SH-SY5Y (cell line): ENCODE data around the gene GH2.
"Not testable (repeated sequence)": the region's sequence is repeated elsewhere in the genome, so short reads cannot be mapped to it uniquely, and the experiment has no call there.

ENCODE experiments used
- GATA2 ChIP-seq: IDR thresholded peaks from 2 replicates; pipeline ENCODE4 v1.6.1; 2011; ENCODE audit warnings: mild to moderate bottlenecking, low read depth, low read length
- GATA3 ChIP-seq: IDR thresholded peaks from 2 replicates; pipeline ENCODE4 v1.6.1; 2011; ENCODE audit warnings: low read depth, mild to moderate bottlenecking, low read length, moderate library complexity

The GH2 gene

GRCh38 chr17:63916566-63917185 lies 34.9 kb upstream of the GH2 start:
- TF ChIP-seq GATA3 = no peak
- TF ChIP-seq GATA2 = no peak

- TF ChIP-seq GATA3 (no peak), GATA2 (no peak)
These were observed 32.7 kb upstream of the GH2 start for GRCh38 chr17:63914471-63914870.

GRCh38 chr17:63911657-63912100 lies 29.9 kb upstream of the GH2 start:
- TF ChIP-seq GATA2 = no peak
- no peak for TF ChIP-seq GATA3

GRCh38 chr17:63911041-63911635 lies 29.4 kb upstream of the GH2 start, which contains the start of gene CSHL1:
TSS of gene CSHL1 (minus strand) at chr17:63911258. CDS start at chr17:63911196, 62 bp downstream.
- TF ChIP-seq GATA3 (no peak), GATA2 (no peak)

DNA sequence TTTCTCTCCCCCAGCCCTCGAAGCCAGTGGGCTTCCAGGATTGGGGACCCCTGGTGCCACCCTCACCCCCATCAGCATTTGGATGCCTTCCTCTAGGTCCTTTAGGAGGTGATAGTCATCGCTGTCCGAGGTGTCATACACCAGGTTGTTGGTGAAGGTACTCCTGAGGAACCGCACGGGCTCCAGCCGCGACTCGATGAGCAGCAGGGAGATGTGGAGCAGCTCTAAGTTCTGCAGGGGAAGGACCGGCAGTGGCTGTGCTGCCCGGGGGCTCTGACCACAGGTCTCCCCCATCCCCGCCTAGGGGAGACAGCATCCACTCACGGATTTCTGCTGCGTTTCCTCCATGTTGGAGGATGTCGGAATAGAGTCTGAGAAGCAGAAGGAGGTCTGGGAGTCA lies 28.4 kb upstream of the GH2 start:
- TF ChIP-seq GATA2 = no peak
- TF ChIP-seq GATA3 = no peak

DNA sequence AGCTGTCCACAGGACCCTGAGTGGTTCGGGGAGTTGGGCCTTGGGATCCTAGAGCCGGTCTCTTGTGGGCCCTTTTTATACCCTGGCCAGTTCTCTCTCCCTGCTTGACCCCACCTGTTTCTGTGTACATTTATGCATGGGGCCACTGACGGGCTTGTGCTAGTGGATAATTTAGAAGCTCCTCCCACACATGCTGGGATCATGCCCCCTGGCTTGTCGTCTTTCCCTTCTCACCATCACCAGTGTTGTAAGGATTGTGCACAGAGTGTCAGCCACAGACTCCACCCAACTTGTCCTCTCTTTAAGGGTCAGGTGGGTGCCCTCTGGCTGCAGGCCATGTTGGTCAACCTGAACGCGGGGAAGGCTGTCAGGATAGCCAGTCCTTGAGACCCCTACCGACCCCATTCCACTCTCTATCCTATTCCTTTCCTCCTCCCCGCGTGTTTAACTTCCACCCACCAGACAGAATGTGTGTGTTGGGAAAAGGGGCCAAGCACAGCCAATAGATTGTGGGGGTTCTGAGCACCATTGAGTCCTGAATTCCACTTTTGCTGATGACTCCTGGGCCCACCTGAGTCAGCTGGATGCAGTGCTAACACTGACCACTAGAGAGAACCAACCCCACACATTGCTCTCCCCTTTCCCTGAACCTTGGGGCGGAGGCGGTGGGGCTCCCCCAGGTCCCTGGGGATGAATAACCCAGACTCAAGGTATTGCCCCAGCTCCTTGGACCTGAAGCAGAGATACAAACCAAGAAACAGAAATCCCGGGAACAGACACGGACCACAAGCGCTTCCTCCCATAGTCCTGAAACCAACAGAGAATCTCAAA lies 15.0 kb upstream of the GH2 start, which contains the start of gene CSH1:
CSH1 (minus strand) TSS at position 51 of the 831 bp plus-strand sequence. CDS start 63 bp downstream, outside the sequence.
- not testable (repeated sequence) for TF ChIP-seq GATA2, GATA3

DNA sequence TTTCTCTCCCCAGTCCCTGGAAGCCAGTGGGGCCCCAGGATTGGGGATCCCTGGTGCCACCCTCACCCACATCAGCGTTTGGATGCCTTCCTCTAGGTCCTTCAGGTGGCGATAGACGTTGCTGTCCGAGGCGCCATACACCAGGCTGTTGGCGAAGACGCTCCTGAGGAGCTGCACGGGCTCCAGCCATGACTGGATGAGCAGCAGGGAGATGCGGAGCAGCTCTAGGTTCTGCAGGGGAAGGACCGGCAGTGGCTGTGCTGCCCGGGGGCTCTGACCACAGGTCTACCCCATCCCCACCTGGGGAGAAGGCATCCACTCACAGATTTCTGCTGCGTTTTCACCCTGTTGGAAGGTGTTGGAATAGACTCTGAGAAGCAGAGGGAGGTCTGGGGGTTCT lies 1.0 kb downstream of the GH2 start:
- TF ChIP-seq GATA3 (no peak), GATA2 (no peak)

DNA sequence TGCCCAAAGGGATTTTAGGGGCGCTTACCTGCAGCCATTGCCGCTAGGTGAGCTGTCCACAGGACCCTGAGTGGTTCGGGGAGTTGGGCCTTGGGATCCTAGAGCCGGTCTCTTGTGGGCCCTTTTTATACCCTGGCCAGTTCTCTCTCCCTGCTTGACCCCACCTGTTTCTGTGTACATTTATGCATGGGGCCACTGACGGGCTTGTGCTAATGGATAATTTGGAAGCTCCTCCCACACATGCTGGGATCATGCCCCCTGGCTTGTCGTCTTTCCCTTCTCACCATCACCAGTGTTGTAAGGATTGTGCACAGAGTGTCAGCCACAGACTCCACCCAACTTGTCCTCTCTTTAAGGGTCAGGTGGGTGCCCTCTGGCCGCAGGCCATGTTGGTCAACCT lies 8.2 kb downstream of the GH2 start, which contains the start of gene CSH2:
CSH2 (minus strand) TSS at position 101 of the 400 bp plus-strand sequence; CDS start at position 38, 63 bp downstream.
- TF ChIP-seq GATA2, GATA3: not testable (repeated sequence)

DNA sequence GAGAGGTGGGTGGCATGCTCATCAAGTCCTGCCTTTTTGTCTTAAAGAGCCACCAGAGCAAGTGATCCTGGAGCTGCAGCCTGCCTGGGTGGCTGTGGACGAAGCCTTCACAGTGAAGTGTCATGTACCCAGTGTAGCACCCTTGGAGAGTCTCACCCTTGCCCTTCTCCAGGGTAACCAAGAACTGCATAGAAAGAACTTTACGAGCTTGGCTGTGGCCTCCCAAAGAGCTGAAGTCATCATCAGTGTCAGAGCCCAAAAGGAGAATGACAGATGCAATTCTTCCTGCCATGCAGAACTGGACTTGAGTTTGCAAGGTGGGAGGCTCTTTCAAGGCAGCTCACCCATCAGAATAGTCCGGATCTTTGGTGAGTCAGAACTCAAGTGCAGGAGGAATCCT lies 22.5 kb downstream of the GH2 start:
- TF ChIP-seq GATA3 (no peak), GATA2 (no peak)

- no peak for TF ChIP-seq GATA2
- no peak for TF ChIP-seq GATA3
These were observed 26.6 kb downstream of the GH2 start for GRCh38 chr17:63855185-63855584.

GRCh38 chr17:63854709-63855108 lies 27.0 kb downstream of the GH2 start:
- TF ChIP-seq GATA3 (no peak), GATA2 (no peak)

GRCh38 chr17:63853260-63853659 lies 28.5 kb downstream of the GH2 start:
- TF ChIP-seq GATA2 (no peak), GATA3 (no peak)

DNA sequence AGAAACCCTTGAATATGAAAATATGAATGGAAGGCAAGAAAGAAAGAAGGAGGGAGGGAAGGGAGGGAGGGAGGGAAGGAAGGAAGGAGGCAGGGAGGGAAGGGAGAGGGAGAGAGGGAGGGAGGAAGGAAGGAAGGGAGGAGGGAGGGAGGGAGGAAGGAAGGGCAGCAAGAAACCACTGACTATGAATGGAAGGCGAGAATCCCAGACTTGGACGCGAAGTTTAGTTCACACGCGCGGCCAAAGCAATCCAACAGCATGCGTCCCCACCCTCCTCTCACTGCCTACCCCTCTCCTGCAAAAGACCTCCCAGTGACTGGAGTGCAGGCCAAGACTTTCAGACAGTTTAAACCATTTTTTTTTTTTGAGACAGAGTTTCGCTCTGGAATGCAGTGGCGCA lies 31.3 kb downstream of the GH2 start:
- TF ChIP-seq GATA3 (no peak), GATA2 (no peak)

DNA sequence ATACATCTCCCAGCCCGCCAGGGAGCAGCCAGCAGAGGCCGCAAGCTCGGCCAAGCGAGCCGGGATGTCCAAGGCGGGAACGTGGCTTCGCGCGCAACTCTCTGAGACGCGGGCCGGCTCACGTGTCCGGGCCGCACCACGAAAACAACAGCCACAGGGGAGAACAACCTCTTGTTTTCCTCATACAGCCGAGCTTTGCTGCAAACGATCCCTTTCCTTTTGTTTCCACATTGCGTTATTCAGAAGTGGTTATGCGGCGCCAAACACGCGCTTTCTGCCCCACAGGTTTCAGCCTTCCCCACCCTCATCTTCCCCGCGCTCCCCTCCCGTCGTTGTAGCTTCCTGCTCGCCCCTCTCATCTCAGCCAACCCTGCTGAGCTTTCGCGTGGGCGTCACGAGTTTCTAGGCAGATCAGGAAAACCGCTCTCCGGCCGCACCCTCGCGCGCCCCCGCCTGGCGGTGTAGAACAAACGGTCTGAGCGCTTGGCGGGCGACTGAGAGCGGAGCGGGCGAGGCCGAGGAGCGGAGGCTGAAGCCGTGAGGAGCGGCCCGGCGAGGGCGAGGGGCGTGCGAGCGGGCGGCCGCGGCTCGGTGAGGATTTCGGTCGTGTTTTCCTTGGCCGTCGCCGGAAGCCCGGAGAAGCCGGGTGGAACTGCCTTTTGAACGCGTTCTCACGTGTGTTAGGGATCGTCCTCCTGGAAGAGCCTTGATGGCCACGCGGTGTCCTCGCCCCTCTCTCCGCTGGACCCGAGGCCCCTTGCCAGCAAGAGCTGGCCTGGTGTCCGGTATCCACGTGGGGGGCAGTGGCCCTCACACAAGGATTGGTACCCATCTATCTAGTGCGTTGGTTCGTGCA lies 32.7 kb downstream of the GH2 start:
- no peak for TF ChIP-seq GATA3
